ENCODE results near the gene FGF14. TPM values are rescaled to one million over a fixed set of nuclear protein-coding genes. Genes with fewer than 3 reads are reported as not detected.

The FGF14 gene
- total RNA-seq, 1 donor from 2014 or later = 1.7 TPM

DNA sequence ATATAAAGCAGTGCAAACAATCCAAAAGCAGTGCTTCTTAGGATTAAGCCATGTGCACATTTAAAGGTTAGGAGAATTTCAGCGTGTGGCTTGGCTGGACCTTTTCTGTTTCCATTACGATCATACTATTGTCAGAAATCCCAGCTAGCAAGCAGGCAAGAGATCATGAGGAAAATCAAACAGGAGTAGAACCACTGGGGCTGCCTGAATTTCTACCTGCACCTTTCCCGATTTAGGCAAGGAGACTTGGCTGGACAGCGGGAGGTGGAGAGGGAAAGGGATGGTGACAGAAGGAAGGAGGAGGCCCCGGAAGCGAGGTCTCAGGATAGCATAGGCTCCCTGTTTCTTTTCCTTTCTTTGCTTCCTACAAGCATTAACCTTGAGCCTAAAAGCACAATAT, 102.5 kb downstream of the FGF14 start:
- Mint-ChIP-seq H3K4me3 (no peak overlapping the region), H3K27me3 (ENCODE audit: low read depth) (no peaks in the 10 kb centered on the region), H3K36me3 (ENCODE audit: low read depth) (no peaks in the 10 kb centered on the region), H3K27ac (ENCODE audit: unreplicated experiment) (no peak overlapping the region), H3K4me1 (no peaks in the 10 kb centered on the region), H3K9me3 (no peaks in the 10 kb centered on the region)
- no peak for DNase-seq (ENCODE audit: low read depth, low spot score)
- TF ChIP-seq, protein P1, sequence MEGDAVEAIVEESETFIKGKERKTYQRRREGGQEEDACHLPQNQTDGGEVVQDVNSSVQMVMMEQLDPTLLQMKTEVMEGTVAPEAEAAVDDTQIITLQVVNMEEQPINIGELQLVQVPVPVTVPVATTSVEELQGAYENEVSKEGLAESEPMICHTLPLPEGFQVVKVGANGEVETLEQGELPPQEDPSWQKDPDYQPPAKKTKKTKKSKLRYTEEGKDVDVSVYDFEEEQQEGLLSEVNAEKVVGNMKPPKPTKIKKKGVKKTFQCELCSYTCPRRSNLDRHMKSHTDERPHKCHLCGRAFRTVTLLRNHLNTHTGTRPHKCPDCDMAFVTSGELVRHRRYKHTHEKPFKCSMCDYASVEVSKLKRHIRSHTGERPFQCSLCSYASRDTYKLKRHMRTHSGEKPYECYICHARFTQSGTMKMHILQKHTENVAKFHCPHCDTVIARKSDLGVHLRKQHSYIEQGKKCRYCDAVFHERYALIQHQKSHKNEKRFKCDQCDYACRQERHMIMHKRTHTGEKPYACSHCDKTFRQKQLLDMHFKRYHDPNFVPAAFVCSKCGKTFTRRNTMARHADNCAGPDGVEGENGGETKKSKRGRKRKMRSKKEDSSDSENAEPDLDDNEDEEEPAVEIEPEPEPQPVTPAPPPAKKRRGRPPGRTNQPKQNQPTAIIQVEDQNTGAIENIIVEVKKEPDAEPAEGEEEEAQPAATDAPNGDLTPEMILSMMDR (conservative IDR thresholded peaks at IDR 0.05) = no peak

DNA sequence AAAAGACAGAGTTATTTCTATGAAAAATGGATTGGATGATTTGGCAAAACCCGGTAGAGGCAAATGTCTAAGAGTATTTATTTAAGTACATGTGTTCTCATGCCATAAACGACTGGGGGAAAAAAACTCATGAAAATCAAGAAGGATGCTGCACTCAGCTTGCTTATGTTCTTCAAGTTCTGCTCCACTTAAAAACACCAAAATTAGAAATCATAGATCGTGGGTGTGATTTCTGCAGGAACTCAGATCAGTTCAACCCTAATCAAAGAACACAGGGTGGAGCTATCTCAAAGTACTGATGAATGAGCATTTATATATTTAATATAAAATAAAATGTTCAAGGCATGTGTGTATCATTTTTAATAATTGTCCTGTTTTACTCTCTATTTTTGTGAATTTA, 103.8 kb downstream of the FGF14 start:
- TF ChIP-seq, protein P1 (conservative IDR thresholded peaks at IDR 0.05) = no peak
- Mint-ChIP-seq H3K4me3 (no peak overlapping the region), H3K27me3 (ENCODE audit: low read depth) (no peaks in the 10 kb centered on the region), H3K9me3 (no peaks in the 10 kb centered on the region), H3K27ac (ENCODE audit: unreplicated experiment) (no peak overlapping the region), H3K36me3 (ENCODE audit: low read depth) (no peaks in the 10 kb centered on the region), H3K4me1 (no peaks in the 10 kb centered on the region)
- no peak for DNase-seq (ENCODE audit: low read depth, low spot score)

DNA sequence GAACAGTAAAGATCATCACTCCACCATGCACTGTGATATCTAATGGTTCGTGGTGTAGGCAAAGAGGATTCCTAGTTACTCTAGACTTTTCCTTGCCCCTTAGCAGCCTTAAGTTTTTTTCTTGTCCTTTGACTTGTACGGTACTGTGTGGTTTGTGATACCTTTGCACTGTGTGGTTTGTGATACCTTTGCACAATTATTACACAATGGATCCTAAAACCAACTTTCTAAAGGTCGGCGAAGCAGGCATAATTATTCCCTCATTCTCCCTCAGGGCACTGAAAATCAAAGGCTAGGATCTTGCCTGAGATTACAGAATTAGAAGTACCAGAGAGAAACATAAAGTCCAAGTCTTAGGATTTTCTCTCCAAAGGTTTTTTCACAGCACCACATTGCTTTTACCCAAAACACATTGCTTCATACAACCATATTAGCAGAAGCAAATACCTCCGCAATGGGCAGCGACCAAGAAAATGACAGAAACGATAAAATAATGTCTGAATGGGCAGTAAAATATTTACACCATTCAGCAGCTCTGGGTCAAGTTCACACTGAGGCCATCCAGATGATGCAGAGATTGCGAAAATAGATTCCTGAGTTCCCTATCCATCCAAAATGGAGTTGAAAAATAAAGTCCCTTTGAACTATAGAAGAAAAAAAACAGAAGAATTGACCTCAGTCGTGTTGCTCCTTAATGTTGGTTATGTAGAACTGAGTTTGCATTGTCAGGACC, 106.4 kb downstream of the FGF14 start:
- Mint-ChIP-seq H3K4me3 (no peak overlapping the region), H3K9me3 (no peaks in the 10 kb centered on the region), H3K36me3 (ENCODE audit: low read depth) (no peaks in the 10 kb centered on the region), H3K27ac (ENCODE audit: unreplicated experiment) (no peak overlapping the region), H3K4me1 (no peaks in the 10 kb centered on the region), H3K27me3 (ENCODE audit: low read depth) (no peaks in the 10 kb centered on the region)
- TF ChIP-seq, protein P1 (conservative IDR thresholded peaks at IDR 0.05) = no peak
- DNase-seq (ENCODE audit: low read depth, low spot score) = no peak

DNA sequence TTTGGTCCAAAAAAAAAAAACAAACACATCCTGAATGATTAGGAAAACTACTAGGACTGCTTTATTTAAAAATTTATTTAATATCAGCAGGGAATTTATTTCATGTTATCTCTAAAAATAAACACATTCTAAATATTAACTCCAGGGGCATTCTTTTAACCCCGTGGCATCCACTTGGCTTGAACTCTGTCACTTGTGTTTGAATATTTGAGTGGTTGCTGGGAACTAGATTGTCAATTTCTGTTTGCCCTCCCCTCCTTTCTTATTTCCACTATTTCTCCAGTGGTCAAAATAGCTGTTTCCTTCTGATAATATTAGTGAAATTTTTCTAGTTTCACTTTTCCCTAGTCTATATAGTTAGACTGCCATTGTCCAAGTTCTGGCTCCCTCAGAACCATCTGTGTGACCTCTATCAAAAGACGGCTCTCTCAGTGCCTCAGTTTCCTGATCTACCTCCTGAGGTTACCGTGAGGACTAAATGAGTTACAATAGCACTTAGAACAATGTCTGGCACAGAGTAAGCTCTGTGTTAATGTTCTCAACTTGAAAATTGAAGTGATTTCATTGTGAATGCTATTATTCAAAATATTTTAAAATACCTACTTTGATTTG, 107.3 kb downstream of the FGF14 start:
- TF ChIP-seq, protein P1 (conservative IDR thresholded peaks at IDR 0.05) = no peak
- no peak overlapping the region for H3K27ac Mint-ChIP-seq (ENCODE audit: unreplicated experiment)
- H3K36me3 Mint-ChIP-seq (ENCODE audit: low read depth) = no peaks in the 10 kb centered on the region
- H3K27me3 Mint-ChIP-seq (ENCODE audit: low read depth) = no peaks in the 10 kb centered on the region
- DNase-seq (ENCODE audit: low read depth, low spot score) = no peak
- H3K4me1 Mint-ChIP-seq = no peaks in the 10 kb centered on the region
- no peaks in the 10 kb centered on the region for H3K9me3 Mint-ChIP-seq
- H3K4me3 Mint-ChIP-seq = no peak overlapping the region

DNA sequence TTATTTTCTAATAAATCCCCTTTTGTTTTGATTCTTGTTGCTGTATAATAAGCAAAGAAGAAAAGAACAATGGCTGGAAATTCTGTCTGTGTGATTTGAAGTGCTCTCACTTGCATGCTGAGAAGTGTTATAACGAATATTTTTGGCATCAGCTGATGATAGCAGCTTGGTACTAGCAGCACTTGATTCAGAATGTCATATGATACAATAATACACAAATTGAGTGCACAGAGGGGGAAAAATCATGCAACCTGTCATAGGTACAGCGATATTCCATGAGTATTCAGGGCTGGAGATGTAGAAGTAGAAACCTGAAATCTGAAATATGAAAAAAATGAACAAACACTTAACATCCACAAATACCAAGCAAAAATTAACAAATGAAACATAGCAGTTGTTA, 108.1 kb downstream of the FGF14 start:
- no peak overlapping the region for H3K27ac Mint-ChIP-seq (ENCODE audit: unreplicated experiment)
- TF ChIP-seq, protein P1 (conservative IDR thresholded peaks at IDR 0.05) = no peak
- no peak overlapping the region for H3K4me3 Mint-ChIP-seq
- H3K9me3 Mint-ChIP-seq = no peaks in the 10 kb centered on the region
- no peak for DNase-seq (ENCODE audit: low read depth, low spot score)
- H3K4me1 Mint-ChIP-seq = no peaks in the 10 kb centered on the region
- H3K36me3 Mint-ChIP-seq (ENCODE audit: low read depth) = no peaks in the 10 kb centered on the region
- no peaks in the 10 kb centered on the region for H3K27me3 Mint-ChIP-seq (ENCODE audit: low read depth)

Measured in neural crest cell (in vitro differentiated cells).